ENCODE measurements around the gene MTX1.
"Not testable (repeated sequence)": the region's sequence is repeated elsewhere in the genome, so short reads cannot be mapped to it uniquely, and the experiment has no call there.

MTX1 gene

GRCh38 chr1:155232001-155232978 lies 23.8 kb downstream of the MTX1 start:
- in situ Hi-C loops (cut with MboI; ENCODE audit: low sequenced_read_pairs) = not testable (repeated sequence)

GRCh38 chr1:155233502-155233901 lies 25.0 kb downstream of the MTX1 start:
- in situ Hi-C loops (cut with MboI; ENCODE audit: low sequenced_read_pairs) = not testable (repeated sequence)

GRCh38 chr1:155235375-155235774 lies 26.9 kb downstream of the MTX1 start:
- in situ Hi-C loops (cut with MboI; ENCODE audit: low sequenced_read_pairs) = not testable (repeated sequence)

GRCh38 chr1:155236451-155236850 lies 28.0 kb downstream of the MTX1 start:
- in situ Hi-C loops (cut with MboI; ENCODE audit: low sequenced_read_pairs) = no loop called here

- in situ Hi-C loops (cut with MboI; ENCODE audit: low sequenced_read_pairs) = no loop called here
Measured at GRCh38 chr1:155241069-155241679, 32.7 kb downstream of the MTX1 start.

GRCh38 chr1:155241841-155242264 lies 33.4 kb downstream of the MTX1 start:
- in situ Hi-C loops (cut with MboI; ENCODE audit: low sequenced_read_pairs) = no loop called here

GRCh38 chr1:155242805-155243358 lies 34.4 kb downstream of the MTX1 start:
- in situ Hi-C loops (cut with MboI; ENCODE audit: low sequenced_read_pairs) = no loop called here

- in situ Hi-C loops (cut with MboI; ENCODE audit: low sequenced_read_pairs) = no loop called here
Measured at GRCh38 chr1:155244368-155245162, 36.1 kb downstream of the MTX1 start.

GRCh38 chr1:155245163-155245524 lies 36.6 kb downstream of the MTX1 start:
- in situ Hi-C loops (cut with MboI; ENCODE audit: low sequenced_read_pairs) = no loop called here

GRCh38 chr1:155246796-155247195 lies 38.3 kb downstream of the MTX1 start:
- in situ Hi-C loops (cut with MboI; ENCODE audit: low sequenced_read_pairs) = not testable (repeated sequence)

GRCh38 chr1:155247667-155248553 lies 39.4 kb downstream of the MTX1 start:
- in situ Hi-C loops (cut with MboI; ENCODE audit: low sequenced_read_pairs) = no loop called here

- in situ Hi-C loops (cut with MboI; ENCODE audit: low sequenced_read_pairs) = no loop called here
Measured at GRCh38 chr1:155250246-155250632, 41.7 kb downstream of the MTX1 start.

GRCh38 chr1:155250633-155251449 lies 42.3 kb downstream of the MTX1 start:
- in situ Hi-C loops (cut with MboI; ENCODE audit: low sequenced_read_pairs) = no loop called here

- in situ Hi-C loops (cut with MboI; ENCODE audit: low sequenced_read_pairs) = no loop called here
Measured at GRCh38 chr1:155251566-155251965, 43.1 kb downstream of the MTX1 start.

GRCh38 chr1:155253208-155253607 lies 44.7 kb downstream of the MTX1 start:
- in situ Hi-C loops (cut with MboI; ENCODE audit: low sequenced_read_pairs) = no loop called here

GRCh38 chr1:155253797-155254196 lies 45.3 kb downstream of the MTX1 start:
- in situ Hi-C loops (cut with MboI; ENCODE audit: low sequenced_read_pairs) = no loop called here

GRCh38 chr1:155254228-155254713 lies 45.8 kb downstream of the MTX1 start:
- in situ Hi-C loops (cut with MboI; ENCODE audit: low sequenced_read_pairs) = no loop called here

GRCh38 chr1:155254714-155255242 lies 46.3 kb downstream of the MTX1 start:
- in situ Hi-C loops (cut with MboI; ENCODE audit: low sequenced_read_pairs) = no loop called here
